Osteoblast (primary cell): ENCODE data around the gene SRC. TPM values are rescaled to one million over a fixed set of nuclear protein-coding genes. Genes with fewer than 3 reads are reported as not detected.

Experiments used
- DNase-seq: peaks from one replicate; pipeline ENCODE4 v3.0.0; 2011; ENCODE audit warnings: low spot score, mixed read lengths; ENCODE audit not compliant: insufficient read length; ENCODE audit errors: missing footprints
- H2AFZ ChIP-seq: 2 replicates; pipeline ENCODE4 v1.6.0; 2011; ENCODE audit warnings: mild to moderate bottlenecking, low read length
- H3K27ac ChIP-seq: 2 replicates; pipeline ENCODE4 v1.5.1; 2011; ENCODE audit warnings: mild to moderate bottlenecking, low read depth, low read length, moderate library complexity
- H3K27me3 ChIP-seq: 2 replicates; pipeline ENCODE4 v1.6.0; 2012; ENCODE audit warnings: mild to moderate bottlenecking, control low read depth, inconsistent platforms, low read length, moderate library complexity; ENCODE audit not compliant: insufficient read depth
- H3K36me3 ChIP-seq: 2 replicates; pipeline ENCODE4 v1.5.1; 2011; ENCODE audit warnings: mild to moderate bottlenecking, low read length, control low read depth, moderate library complexity; ENCODE audit not compliant: insufficient read depth
- H3K4me1 ChIP-seq: 2 replicates; pipeline ENCODE4 v1.5.1; 2011; ENCODE audit warnings: mild to moderate bottlenecking, low read length, control low read depth, moderate library complexity; ENCODE audit not compliant: insufficient read depth
- H3K4me2 ChIP-seq: 2 replicates; pipeline ENCODE4 v1.6.0; 2011; ENCODE audit warnings: mild to moderate bottlenecking, low read length; ENCODE audit not compliant: insufficient read depth
- H3K4me3 ChIP-seq: fragments of 200-600 bp; sonication (generic); 3 replicates; pipeline ENCODE4 v1.5.1; 2012; ENCODE audit warnings: mild to moderate bottlenecking, low read length, inconsistent platforms; ENCODE audit not compliant: insufficient read depth
- H3K79me2 ChIP-seq: 2 replicates; pipeline ENCODE4 v1.6.0; 2012; ENCODE audit warnings: mild to moderate bottlenecking, low read length, control low read depth, inconsistent platforms; ENCODE audit not compliant: insufficient read depth
- H3K9me3 ChIP-seq: 2 replicates; pipeline ENCODE4 v1.5.1; 2011; ENCODE audit warnings: low read depth, low read length, control low read depth
- H4K20me1 ChIP-seq: 2 replicates; pipeline ENCODE4 v1.6.0; 2012; ENCODE audit warnings: mild to moderate bottlenecking, low read length, control low read depth; ENCODE audit not compliant: insufficient read depth
- CTCF ChIP-seq: IDR thresholded peaks from 2 replicates; pipeline ENCODE4 v1.5.1; 2011; ENCODE audit warnings: mild to moderate bottlenecking, low read depth, low read length, moderate library complexity; ENCODE audit errors: extremely low read depth
- total RNA-seq: library from RNA; depleted of rRNA; stranded (reverse); fragments of >200 nt; gene quantifications from 2 replicates; pipeline ENCODE4 v1.2.3, GENCODE V29; 2012

Gene SRC
- total RNA-seq, 1 donor = 22.4 TPM

- Histone ChIP-seq H3K4me2 (no peak overlapping the region), H3K27ac (no peak overlapping the region), H3K27me3 (no peaks in the 10 kb centered on the region), H3K36me3 (no peaks in the 10 kb centered on the region), H3K9me3 (no peaks in the 10 kb centered on the region), H3K79me2 (no peaks in the 10 kb centered on the region), H4K20me1 (no peaks in the 10 kb centered on the region), H2AFZ (no peak overlapping the region), H3K4me3 (no peak overlapping the region), H3K4me1 (peaks cover 13% of the 10 kb centered on the region)
- no peak for DNase-seq
- TF ChIP-seq CTCF = no peak
These were observed 16.3 kb upstream of the SRC start for GRCh38 chr20:37329481-37330165.

- no peaks in the 10 kb centered on the region for H3K79me2 ChIP-seq
- H3K4me2 ChIP-seq = no peak overlapping the region
- H4K20me1 ChIP-seq = no peaks in the 10 kb centered on the region
- H3K4me3 ChIP-seq = no peak overlapping the region
- no peak for TF ChIP-seq CTCF
- no peaks in the 10 kb centered on the region for H3K9me3 ChIP-seq
- H3K27me3 ChIP-seq = no peaks in the 10 kb centered on the region
- no peak for DNase-seq
- no peak overlapping the region for H2AFZ ChIP-seq
- no peak overlapping the region for H3K27ac ChIP-seq
- H3K36me3 ChIP-seq = no peaks in the 10 kb centered on the region
- peaks cover 13% of the 10 kb centered on the region for H3K4me1 ChIP-seq
These were observed 15.6 kb upstream of the SRC start for GRCh38 chr20:37330316-37330715.

- Histone ChIP-seq H3K4me3 (no peak overlapping the region), H3K79me2 (no peaks in the 10 kb centered on the region), H3K36me3 (no peaks in the 10 kb centered on the region), H3K9me3 (no peaks in the 10 kb centered on the region), H3K4me2 (no peak overlapping the region), H3K27me3 (no peaks in the 10 kb centered on the region), H3K4me1 (peaks cover 21% of the 10 kb centered on the region), H4K20me1 (no peaks in the 10 kb centered on the region), H3K27ac (no peak overlapping the region), H2AFZ (no peak overlapping the region)
- TF ChIP-seq CTCF = no peak
- peak; percentile 68 for DNase-seq
These were observed 14.7 kb upstream of the SRC start for GRCh38 chr20:37331060-37331857.

GRCh38 chr20:37333130-37333847, 12.7 kb upstream of the SRC start:
- no peak overlapping the region for H3K27ac ChIP-seq

More at GRCh38 chr20:37333130-37333847, 12.7 kb upstream of the SRC start:
- H3K9me3 ChIP-seq = no peaks in the 10 kb centered on the region
- H2AFZ ChIP-seq = no peak overlapping the region
- no peak overlapping the region for H3K4me2 ChIP-seq
- TF ChIP-seq CTCF = no peak
- H3K79me2 ChIP-seq = no peaks in the 10 kb centered on the region
- H3K36me3 ChIP-seq = no peaks in the 10 kb centered on the region
- no peaks in the 10 kb centered on the region for H4K20me1 ChIP-seq
- peaks cover 11% of the 10 kb centered on the region for H3K4me1 ChIP-seq
- DNase-seq = no peak
- no peak overlapping the region for H3K4me3 ChIP-seq
- H3K27me3 ChIP-seq = no peaks in the 10 kb centered on the region
